NCI-H1694 (cell line): ENCODE results near the gene FLT3LG.

Source experiments
- DNase-seq: peaks from one replicate; lab custom pipeline; 2025; lab: John Stamatoyannopoulos, UW

FLT3LG gene

GRCh38 chr19:49513746-49514118 lies 39.7 kb downstream of the FLT3LG start:
- no peak for DNase-seq

- DNase-seq, result no peak
Observed at GRCh38 chr19:49514151-49514550, 40.1 kb downstream of the FLT3LG start.

GRCh38 chr19:49515767-49516166 lies 41.8 kb downstream of the FLT3LG start:
- no peak for DNase-seq

- no peak for DNase-seq
Observed at GRCh38 chr19:49518033-49518432, 44.0 kb downstream of the FLT3LG start.

- DNase-seq, result no peak
Observed at GRCh38 chr19:49520705-49521319, 46.8 kb downstream of the FLT3LG start.

GRCh38 chr19:49524812-49525455 lies 50.9 kb downstream of the FLT3LG start:
- no peak for DNase-seq

- no peak for DNase-seq
Observed at GRCh38 chr19:49528211-49528771, 54.3 kb downstream of the FLT3LG start.

- DNase-seq, result no peak
Observed at GRCh38 chr19:49530708-49531107, 56.7 kb downstream of the FLT3LG start.

- no peak for DNase-seq
Observed at GRCh38 chr19:49533551-49534488, 59.8 kb downstream of the FLT3LG start.

GRCh38 chr19:49534632-49535385 lies 60.8 kb downstream of the FLT3LG start:
- DNase-seq, result no peak
